ENCODE data around the gene TBC1D22A. TPM values are rescaled to one million over a fixed set of nuclear protein-coding genes. Genes with fewer than 3 reads are reported as not detected.
A peak's percentile ranks its signal among the peaks of the same experiment; 100 is the strongest.

TBC1D22A gene
- total and polyA plus RNA-seq, 2 experiments from 2014 or later: 9.6 to 13.3 TPM

DNA sequence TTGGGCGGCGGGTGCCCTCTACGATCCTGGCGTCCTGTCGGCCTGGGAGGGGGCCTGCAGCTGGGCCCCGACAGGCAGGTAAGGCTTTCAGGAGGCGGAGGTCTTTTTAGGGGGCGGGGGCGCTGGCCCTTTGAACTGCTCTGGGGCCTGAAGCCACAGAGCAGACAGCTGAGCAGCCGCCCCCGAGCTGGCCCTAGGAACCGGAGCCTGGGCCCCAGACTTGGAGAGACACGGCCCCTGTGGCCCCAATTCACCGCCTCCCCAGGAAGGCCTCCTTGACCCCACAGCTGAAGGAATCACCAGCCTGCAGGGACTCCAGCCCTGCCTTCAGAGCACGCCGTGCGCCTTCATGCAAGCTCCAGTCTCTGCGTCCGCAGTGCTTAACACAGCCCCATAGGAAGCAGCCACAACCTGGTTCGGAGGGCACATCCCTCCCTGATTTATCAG, 23.8 kb upstream of the TBC1D22A start:
- Histone ChIP-seq H3K4me1 (ENCODE audit: insufficient read depth) (peaks cover 19% of the 10 kb centered on the region), H3K27me3 (ENCODE audit: insufficient read depth) (no peaks in the 10 kb centered on the region), H2AFZ (peak overlapping the region; percentile 85), H3K4me2 (peak overlapping the region; percentile 85), H4K20me1 (replicated peaks; ENCODE audit: insufficient read depth) (peaks cover 4% of the 10 kb centered on the region), H3K36me3 (ENCODE audit: insufficient read depth) (no peaks in the 10 kb centered on the region), H3K79me2 (replicated peaks; ENCODE audit: insufficient read depth) (peaks cover 33% of the 10 kb centered on the region), H3K27ac (ENCODE audit: low read depth) (no peak overlapping the region), H3K4me3 (peak overlapping the region; percentile 84), H3F3A (replicated peaks; ENCODE audit: low read depth) (peaks cover 13% of the 10 kb centered on the region; the same call in 1 of the 2 replicates), H3K9me2 (ENCODE audit: insufficient read depth) (no peaks in the 10 kb centered on the region)
- H3K4me1 Mint-ChIP-seq: peaks cover 30% of the 10 kb centered on the region
- H3K9me3 Mint-ChIP-seq: no peaks in the 10 kb centered on the region
- 0 out of 3 replicates have a peak, but pooled peaks cover 2% of the 10 kb centered on the region for H3K36me3 Mint-ChIP-seq (ENCODE audit: low read depth)
- peaks cover 16% of the 10 kb centered on the region for H3K27me3 Mint-ChIP-seq (ENCODE audit: insufficient read depth, low read depth, poor library complexity)
- no peak overlapping the region for H3K27ac Mint-ChIP-seq
- peak overlapping the region; percentile 71 for H3K4me3 Mint-ChIP-seq
- TF ChIP-seq, protein P1, sequence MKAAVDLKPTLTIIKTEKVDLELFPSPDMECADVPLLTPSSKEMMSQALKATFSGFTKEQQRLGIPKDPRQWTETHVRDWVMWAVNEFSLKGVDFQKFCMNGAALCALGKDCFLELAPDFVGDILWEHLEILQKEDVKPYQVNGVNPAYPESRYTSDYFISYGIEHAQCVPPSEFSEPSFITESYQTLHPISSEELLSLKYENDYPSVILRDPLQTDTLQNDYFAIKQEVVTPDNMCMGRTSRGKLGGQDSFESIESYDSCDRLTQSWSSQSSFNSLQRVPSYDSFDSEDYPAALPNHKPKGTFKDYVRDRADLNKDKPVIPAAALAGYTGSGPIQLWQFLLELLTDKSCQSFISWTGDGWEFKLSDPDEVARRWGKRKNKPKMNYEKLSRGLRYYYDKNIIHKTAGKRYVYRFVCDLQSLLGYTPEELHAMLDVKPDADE (IDR thresholded peaks at IDR 0.05): no peak
- TF ChIP-seq ZNF114 (CRISPR knock-in tag; IDR thresholded peaks at IDR 0.05) (no peak), ZNF331 (CRISPR knock-in tag; IDR thresholded peaks at IDR 0.05; ENCODE audit: low read depth) (no peak), CREB1 (CRISPR knock-in tag; IDR thresholded peaks at IDR 0.05; ENCODE audit: low read depth) (no peak), POLR2AphosphoS5 (IDR thresholded peaks at IDR 0.05; ENCODE audit: low read depth) (no peak)
- DNase-seq (ENCODE audit: low spot score) (peak; percentile 65), ATAC-seq (peak; percentile 38)

DNA sequence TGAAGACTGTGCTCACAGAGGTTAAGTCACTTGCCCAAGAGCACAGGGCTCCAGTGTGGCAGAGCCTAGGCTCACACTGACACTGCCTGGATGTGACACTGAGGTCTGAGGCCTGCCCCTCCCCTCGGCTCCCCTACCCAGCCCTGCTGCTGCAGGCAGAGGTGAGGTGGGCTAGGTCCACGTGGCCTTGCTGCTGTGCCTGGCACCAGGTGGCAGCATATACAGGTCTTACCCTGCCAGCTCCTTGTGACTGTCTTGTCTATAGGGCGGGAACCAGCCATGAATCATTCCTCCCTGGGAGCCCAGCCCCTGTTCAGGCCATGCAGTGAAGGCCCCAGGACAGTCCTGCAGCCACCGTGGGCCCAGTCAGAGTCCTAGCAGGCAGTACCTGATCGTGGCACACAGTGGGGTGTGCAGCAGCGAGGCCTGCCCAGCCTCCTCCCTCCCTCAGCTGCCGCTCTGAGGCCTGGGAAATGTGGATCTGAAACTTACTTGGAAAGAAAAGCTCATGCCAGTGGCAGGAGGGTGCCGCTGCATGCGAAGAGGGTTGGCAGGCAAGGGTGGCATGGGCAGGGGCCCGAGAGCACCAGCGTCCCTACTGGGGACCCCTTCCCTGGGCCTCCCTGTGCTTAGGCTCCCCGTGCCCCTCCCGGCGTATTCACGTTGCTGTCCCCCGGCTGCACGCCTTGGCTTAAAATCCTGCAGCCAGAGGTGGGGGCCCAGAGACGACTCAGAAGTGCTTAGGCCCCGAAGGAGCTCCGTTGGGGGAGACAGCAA, 23.2 kb upstream of the TBC1D22A start:
- Mint-ChIP-seq H3K27ac (no peak overlapping the region), H3K4me1 (peaks cover 30% of the 10 kb centered on the region), H3K27me3 (ENCODE audit: insufficient read depth, low read depth, poor library complexity) (peaks cover 15% of the 10 kb centered on the region), H3K4me3 (peak overlapping the region; percentile 71; the same call in 2 of the 3 replicates), H3K36me3 (ENCODE audit: low read depth) (0 out of 3 replicates have a peak, but pooled peaks cover 2% of the 10 kb centered on the region), H3K9me3 (no peaks in the 10 kb centered on the region)
- Histone ChIP-seq H3F3A (replicated peaks; ENCODE audit: low read depth) (peaks cover 13% of the 10 kb centered on the region; the same call in 1 of the 2 replicates), H3K4me2 (peak overlapping the region; percentile 85), H3K27ac (ENCODE audit: low read depth) (no peak overlapping the region), H3K79me2 (replicated peaks; ENCODE audit: insufficient read depth) (peaks cover 29% of the 10 kb centered on the region), H3K9me2 (ENCODE audit: insufficient read depth) (no peaks in the 10 kb centered on the region), H3K36me3 (ENCODE audit: insufficient read depth) (no peaks in the 10 kb centered on the region), H4K20me1 (replicated peaks; ENCODE audit: insufficient read depth) (peaks cover 4% of the 10 kb centered on the region), H3K27me3 (ENCODE audit: insufficient read depth) (no peaks in the 10 kb centered on the region), H3K4me1 (ENCODE audit: insufficient read depth) (peaks cover 19% of the 10 kb centered on the region), H2AFZ (peak overlapping the region; percentile 85), H3K4me3 (peak overlapping the region; percentile 84; the same call in 1 of the 2 replicates)
- DNase-seq (ENCODE audit: low spot score) (peak; percentile 52), ATAC-seq (peak; percentile 17)
- TF ChIP-seq STAT1 (IDR thresholded peaks at IDR 0.05; ENCODE audit: unreplicated experiment): no peak
- TF ChIP-seq POLR2AphosphoS5 (IDR thresholded peaks at IDR 0.05; ENCODE audit: low read depth): no peak
- TF ChIP-seq, protein P2, sequence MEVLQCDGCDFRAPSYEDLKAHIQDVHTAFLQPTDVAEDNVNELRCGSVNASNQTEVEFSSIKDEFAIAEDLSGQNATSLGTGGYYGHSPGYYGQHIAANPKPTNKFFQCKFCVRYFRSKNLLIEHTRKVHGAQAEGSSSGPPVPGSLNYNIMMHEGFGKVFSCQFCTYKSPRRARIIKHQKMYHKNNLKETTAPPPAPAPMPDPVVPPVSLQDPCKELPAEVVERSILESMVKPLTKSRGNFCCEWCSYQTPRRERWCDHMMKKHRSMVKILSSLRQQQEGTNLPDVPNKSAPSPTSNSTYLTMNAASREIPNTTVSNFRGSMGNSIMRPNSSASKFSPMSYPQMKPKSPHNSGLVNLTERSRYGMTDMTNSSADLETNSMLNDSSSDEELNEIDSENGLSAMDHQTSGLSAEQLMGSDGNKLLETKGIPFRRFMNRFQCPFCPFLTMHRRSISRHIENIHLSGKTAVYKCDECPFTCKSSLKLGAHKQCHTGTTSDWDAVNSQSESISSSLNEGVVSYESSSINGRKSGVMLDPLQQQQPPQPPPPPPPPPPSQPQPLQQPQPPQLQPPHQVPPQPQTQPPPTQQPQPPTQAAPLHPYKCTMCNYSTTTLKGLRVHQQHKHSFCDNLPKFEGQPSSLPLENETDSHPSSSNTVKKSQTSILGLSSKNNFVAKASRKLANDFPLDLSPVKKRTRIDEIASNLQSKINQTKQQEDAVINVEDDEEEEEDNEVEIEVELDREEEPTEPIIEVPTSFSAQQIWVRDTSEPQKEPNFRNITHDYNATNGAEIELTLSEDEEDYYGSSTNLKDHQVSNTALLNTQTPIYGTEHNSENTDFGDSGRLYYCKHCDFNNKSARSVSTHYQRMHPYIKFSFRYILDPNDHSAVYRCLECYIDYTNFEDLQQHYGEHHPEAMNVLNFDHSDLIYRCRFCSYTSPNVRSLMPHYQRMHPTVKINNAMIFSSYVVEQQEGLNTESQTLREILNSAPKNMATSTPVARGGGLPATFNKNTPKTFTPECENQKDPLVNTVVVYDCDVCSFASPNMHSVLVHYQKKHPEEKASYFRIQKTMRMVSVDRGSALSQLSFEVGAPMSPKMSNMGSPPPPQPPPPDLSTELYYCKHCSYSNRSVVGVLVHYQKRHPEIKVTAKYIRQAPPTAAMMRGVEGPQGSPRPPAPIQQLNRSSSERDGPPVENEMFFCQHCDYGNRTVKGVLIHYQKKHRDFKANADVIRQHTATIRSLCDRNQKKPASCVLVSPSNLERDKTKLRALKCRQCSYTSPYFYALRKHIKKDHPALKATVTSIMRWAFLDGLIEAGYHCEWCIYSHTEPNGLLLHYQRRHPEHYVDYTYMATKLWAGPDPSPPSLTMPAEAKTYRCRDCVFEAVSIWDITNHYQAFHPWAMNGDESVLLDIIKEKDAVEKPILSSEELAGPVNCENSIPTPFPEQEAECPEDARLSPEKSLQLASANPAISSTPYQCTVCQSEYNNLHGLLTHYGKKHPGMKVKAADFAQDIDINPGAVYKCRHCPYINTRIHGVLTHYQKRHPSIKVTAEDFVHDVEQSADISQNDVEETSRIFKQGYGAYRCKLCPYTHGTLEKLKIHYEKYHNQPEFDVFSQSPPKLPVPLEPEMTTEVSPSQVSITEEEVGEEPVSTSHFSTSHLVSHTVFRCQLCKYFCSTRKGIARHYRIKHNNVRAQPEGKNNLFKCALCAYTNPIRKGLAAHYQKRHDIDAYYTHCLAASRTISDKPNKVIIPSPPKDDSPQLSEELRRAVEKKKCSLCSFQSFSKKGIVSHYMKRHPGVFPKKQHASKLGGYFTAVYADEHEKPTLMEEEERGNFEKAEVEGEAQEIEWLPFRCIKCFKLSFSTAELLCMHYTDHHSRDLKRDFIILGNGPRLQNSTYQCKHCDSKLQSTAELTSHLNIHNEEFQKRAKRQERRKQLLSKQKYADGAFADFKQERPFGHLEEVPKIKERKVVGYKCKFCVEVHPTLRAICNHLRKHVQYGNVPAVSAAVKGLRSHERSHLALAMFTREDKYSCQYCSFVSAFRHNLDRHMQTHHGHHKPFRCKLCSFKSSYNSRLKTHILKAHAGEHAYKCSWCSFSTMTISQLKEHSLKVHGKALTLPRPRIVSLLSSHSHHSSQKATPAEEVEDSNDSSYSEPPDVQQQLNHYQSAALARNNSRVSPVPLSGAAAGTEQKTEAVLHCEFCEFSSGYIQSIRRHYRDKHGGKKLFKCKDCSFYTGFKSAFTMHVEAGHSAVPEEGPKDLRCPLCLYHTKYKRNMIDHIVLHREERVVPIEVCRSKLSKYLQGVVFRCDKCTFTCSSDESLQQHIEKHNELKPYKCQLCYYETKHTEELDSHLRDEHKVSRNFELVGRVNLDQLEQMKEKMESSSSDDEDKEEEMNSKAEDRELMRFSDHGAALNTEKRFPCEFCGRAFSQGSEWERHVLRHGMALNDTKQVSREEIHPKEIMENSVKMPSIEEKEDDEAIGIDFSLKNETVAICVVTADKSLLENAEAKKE (CRISPR knock-in tag; IDR thresholded peaks at IDR 0.05): no peak
- TF ChIP-seq NANOG (IDR thresholded peaks at IDR 0.05; ENCODE audit: borderline replicate concordance): no peak
- TF ChIP-seq, protein P3, sequence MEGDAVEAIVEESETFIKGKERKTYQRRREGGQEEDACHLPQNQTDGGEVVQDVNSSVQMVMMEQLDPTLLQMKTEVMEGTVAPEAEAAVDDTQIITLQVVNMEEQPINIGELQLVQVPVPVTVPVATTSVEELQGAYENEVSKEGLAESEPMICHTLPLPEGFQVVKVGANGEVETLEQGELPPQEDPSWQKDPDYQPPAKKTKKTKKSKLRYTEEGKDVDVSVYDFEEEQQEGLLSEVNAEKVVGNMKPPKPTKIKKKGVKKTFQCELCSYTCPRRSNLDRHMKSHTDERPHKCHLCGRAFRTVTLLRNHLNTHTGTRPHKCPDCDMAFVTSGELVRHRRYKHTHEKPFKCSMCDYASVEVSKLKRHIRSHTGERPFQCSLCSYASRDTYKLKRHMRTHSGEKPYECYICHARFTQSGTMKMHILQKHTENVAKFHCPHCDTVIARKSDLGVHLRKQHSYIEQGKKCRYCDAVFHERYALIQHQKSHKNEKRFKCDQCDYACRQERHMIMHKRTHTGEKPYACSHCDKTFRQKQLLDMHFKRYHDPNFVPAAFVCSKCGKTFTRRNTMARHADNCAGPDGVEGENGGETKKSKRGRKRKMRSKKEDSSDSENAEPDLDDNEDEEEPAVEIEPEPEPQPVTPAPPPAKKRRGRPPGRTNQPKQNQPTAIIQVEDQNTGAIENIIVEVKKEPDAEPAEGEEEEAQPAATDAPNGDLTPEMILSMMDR (conservative IDR thresholded peaks at IDR 0.05; ENCODE audit: low read depth in 2 of 2): peak in 1 of 2 experiments; percentile 34; a peak in 2 of 4 replicates
